CD4-positive, alpha-beta T cell treated with Interleukin-15 for 1 hour (primary cell): ENCODE results near the gene CRACDL.

Source experiments
- DNase-seq: peaks from one replicate; pipeline ENCODE4 v3.0.0-alpha.2; 2020

Gene CRACDL

GRCh38 chr2:98852932-98853331, 83.1 kb downstream of the CRACDL start:
- DNase-seq, result no peak

DNA sequence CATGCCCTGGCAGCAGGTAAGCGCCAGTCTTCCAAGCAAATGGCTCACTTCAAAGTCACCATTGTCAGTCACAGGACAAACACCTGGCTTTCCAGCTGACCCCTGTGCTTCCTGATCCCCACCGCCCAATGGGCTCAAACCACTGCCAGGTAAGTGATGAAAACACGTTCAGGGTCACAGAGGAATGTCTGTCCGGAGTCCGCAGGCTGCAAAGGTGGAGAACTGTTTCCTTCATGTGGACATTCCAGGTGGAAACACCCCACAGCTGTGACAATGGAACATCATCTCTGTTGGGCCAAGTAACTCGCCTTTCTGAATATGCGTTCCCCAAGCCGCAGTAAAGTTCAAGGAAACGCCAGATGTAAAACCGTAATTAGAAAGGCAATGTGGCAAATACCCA, 86.0 kb downstream of the CRACDL start:
- no peak for DNase-seq

- DNase-seq, result no peak
These were observed 86.9 kb downstream of the CRACDL start for GRCh38 chr2:98849113-98849512.

DNA sequence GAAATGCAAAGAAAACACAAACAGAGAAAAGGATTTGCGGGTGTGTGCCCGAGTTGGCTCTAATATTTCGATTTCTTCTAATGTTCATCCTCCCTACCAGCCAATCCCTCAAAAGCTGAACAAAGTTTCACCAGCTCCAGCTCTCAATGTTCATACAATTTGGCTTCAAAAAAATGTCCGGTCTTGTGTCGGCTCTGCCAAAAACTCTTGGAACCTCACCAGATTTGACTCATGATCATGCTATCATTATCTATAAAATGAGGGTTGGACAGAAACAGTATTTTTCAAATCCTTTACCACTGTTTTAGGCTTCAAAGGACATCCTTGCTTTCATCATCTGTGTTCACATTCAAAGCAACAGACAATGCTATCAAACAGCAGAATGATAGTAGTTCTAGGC, 88.2 kb downstream of the CRACDL start:
- DNase-seq, result no peak

GRCh38 chr2:98846041-98846440, 90.0 kb downstream of the CRACDL start:
- no peak for DNase-seq

DNA sequence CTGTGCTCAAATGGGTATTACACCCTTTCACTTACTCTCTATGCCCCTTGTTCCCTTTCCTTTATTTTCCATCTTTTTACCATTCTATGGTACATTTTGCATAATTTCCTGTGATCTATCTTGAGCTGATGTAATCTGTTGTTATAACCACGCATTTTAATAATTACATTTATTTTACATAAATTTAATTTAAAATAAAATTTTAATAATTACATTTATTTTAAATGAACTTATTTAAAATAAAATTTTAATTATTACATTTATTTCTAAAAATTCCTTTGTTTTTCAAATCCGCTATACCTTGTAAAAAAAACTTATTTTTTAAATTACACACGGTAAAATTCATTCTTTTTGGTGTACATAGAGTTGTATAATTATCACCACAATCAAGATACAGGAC, 93.9 kb downstream of the CRACDL start:
- no peak for DNase-seq

GRCh38 chr2:98839292-98839691, 96.7 kb downstream of the CRACDL start:
- no peak for DNase-seq

DNA sequence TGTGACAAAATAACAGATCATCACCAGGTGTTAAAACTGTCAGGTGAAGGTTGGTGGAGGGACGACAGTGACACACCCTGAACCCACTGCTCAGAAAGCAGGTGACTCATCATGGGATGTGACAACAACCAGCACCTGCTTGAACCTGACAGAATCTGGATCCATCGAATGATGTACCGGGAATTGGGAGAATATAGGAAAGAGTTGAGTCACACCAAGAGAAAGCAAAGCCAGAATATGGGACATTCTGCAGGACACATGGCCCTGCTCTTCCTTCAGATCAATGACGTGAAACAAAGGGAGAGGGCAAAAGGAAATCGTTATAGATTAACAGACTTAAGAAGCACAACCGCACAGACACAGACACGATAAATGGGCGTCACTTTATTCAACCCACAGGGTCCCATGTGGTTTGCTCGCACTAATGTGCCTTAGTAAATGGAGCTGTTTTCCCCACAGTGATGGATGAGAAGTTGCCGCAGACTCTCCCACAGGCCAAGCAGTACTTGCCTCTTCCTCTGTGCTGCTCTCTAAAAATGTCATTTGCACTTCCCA, 100.1 kb downstream of the CRACDL start:
- peak; percentile 58 for DNase-seq

DNA sequence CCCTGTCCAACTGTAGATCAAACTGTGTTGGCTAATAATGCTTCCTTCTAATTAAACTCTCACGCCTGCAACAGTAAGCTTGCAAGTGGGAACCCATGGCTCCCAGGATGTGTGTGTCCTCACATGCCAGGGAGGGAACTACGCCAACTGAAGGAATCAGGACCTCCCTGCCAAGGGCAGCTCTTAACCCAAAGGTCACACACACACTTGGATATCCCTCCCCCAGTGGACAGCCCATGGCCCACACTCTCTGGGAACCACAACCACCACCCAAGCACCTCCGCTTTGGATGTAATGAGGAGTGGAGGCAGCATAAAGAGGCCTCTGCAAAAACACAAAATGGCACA, 102.1 kb downstream of the CRACDL start:
- DNase-seq, result no peak

- DNase-seq, result no peak
These were observed 102.7 kb downstream of the CRACDL start for GRCh38 chr2:98833172-98833916.

GRCh38 chr2:98832172-98832571, 103.9 kb downstream of the CRACDL start:
- no peak for DNase-seq

DNA sequence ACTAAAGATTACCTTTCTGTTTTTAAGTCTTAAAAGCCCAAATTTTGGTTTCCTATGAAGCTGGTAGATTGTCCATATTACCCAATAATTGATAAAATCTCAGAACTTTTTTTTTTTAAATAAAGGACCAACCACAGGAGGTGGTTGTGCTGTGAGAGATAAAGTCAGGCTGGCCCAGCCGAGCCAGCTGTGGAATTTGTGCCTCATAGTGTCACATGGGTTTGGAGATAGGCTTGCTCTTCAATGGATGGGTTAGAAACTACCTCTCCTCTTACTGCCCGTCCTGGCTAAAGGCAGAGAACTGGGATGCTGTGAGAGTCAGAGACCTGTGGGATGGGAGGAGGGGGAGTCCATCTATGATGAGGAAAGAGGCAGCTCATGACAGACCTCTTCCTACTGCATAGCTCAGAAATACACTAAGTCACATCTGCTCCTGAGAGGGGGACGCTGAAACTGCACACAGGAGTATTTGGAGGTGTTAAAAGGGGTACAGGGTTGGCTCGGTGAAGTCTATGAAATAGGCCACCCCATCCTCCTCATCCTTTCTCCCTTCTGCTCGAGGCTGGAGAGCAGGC, 105.4 kb downstream of the CRACDL start:
- no peak for DNase-seq

DNA sequence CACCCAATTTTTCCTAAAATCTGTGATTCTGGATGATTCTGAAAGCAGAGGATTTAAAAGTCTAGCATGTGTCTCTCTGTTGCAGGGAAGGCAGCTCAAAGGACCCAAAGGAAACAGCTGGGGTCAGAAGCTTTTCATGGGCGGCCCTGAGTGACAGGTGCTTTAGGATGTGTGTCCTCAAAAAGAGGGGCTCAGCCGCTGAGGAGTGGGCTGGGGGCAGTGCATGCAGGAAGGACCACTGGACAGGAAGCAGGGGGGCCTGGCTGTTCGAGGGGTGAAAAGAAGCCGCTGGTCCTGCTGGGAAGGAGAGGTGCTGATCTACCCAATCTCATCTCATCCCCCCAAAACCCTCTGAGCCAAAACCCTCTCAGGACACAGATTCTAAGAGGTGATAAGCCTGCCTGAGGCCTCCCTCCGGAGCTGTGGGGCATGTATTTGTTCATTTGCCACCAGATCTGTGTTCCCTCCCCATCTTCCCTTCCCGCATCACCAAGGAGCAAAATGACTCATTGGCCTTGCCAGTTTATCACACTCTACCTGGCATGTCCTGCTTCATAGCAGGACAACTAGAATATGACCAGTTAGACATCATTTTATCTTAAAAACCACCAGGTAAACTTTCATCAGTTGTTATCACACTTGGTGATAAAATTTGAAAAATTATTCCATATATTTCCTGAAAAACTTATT, 106.3 kb downstream of the CRACDL start:
- DNase-seq, result no peak

- DNase-seq, result no peak
These were observed 107.1 kb downstream of the CRACDL start for GRCh38 chr2:98828793-98829371.

- DNase-seq, result no peak
These were observed 107.7 kb downstream of the CRACDL start for GRCh38 chr2:98828369-98828744.

GRCh38 chr2:98827625-98828368, 108.2 kb downstream of the CRACDL start:
- no peak for DNase-seq

DNA sequence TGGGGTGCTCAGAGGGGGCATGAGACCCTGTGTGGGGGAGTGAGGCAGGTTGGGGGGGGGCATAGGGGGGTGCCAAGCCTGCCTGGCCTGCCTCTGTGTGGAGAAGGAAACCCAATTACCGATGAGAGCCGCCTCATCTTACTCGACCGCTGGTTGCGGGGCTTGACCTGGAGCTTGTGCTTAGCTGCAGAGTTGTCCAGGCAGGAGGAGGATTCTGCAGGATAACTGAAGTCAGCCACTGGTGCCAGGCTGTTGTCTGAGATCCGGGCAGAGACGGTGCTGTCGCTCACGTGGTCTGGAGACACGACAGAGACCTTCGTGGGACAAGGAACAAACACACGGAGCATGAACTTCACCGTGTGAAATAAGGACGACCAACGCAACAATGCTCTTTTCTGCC, 109.2 kb downstream of the CRACDL start:
- DNase-seq, result no peak

GRCh38 chr2:98825858-98826257, 110.2 kb downstream of the CRACDL start:
- DNase-seq, result no peak

- no peak for DNase-seq
These were observed 110.6 kb downstream of the CRACDL start for GRCh38 chr2:98825404-98825803.

- no peak for DNase-seq
These were observed 111.0 kb downstream of the CRACDL start for GRCh38 chr2:98825020-98825350.

- no peak for DNase-seq
These were observed 111.6 kb downstream of the CRACDL start for GRCh38 chr2:98824256-98825019.
